Jurkat, Clone E6-1 (cell line): ENCODE measurements around the gene KCNT1.

Source experiments
- DNase-seq: peaks from one replicate; pipeline ENCODE4 v3.0.0-alpha.2; 2011; ENCODE audit warnings: low read depth, low spot score
- H3K4me3 ChIP-seq: 2 replicates; pipeline ENCODE4 v1.5.1; 2011; ENCODE audit warnings: mild to moderate bottlenecking, low read length, control low read depth, moderate library complexity

Gene KCNT1

GRCh38 chr9:135739271-135740220 lies 37.6 kb downstream of the KCNT1 start:
- no peak for DNase-seq
- H3K4me3 ChIP-seq: no peak overlapping the region

DNA sequence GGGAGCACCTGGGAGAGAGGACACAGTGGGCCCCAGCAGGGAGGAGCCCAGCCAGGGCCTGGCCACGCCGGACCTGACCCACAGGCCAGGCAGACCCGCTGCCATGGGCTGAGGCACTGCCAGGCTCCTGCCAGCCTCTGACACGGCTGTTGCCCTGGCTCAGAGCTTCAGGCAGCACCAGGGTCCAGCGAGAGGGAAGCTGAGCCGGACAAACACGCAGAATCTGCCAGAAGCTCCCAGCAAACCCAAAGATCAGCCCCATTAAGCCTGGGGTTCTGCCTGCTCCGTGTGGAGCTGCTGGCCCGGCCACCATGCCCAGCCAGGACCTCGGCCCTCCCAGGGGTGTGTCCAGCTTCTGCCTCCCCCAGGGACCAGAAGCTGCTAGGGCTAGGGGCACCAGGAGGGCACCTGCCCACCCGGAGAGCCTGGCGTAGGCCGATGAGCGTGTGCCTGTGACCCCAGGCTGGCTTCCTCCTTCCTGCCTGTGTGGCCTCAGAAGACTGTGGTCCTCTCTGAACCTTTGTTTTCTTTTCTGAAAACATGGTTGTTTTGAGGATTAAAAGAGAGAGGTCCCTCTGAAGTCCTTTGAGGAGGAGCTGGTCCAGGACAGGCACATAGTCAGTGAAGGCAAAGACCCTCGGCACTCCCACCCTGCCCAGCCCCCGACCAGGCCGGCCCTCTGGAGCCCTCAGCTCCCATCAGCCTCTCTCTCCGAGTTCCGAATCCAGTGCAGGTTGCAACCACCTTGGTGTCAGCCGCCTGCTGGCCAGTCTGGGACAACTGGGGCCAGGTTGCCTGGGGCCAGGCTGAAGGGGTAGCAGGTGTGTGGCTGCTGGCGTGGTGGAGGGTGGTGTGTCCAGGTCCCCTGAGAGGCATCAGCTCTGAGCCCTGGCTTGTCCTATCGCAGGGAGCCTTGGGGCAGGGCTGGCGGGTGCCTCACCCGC lies 39.6 kb downstream of the KCNT1 start:
- DNase-seq: no peak

DNA sequence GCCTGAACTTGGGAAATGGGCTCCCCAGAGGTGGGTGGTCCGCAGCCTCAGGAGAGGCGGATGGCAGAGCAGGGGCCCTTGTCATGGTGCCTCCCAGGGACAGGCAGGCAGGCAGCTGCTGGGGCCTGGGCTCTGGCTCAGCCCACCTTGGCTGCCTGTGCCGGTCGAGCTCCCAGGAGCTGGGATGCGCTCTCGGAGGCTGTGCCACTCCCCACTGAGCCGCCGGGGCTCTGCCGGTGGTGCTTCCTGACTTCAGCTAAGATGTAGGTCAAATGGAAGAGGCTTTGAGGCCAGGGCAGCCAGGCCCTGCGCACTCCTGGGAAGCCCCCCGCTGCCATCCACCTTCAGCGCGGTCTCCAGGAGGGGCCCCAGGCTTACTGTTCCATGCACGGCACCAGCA lies 41.0 kb downstream of the KCNT1 start:
- DNase-seq: no peak
- no peak overlapping the region for H3K4me3 ChIP-seq

More for the DNA sequence above, 39.6 kb downstream of the KCNT1 start:
- no peak overlapping the region for H3K4me3 ChIP-seq

DNA sequence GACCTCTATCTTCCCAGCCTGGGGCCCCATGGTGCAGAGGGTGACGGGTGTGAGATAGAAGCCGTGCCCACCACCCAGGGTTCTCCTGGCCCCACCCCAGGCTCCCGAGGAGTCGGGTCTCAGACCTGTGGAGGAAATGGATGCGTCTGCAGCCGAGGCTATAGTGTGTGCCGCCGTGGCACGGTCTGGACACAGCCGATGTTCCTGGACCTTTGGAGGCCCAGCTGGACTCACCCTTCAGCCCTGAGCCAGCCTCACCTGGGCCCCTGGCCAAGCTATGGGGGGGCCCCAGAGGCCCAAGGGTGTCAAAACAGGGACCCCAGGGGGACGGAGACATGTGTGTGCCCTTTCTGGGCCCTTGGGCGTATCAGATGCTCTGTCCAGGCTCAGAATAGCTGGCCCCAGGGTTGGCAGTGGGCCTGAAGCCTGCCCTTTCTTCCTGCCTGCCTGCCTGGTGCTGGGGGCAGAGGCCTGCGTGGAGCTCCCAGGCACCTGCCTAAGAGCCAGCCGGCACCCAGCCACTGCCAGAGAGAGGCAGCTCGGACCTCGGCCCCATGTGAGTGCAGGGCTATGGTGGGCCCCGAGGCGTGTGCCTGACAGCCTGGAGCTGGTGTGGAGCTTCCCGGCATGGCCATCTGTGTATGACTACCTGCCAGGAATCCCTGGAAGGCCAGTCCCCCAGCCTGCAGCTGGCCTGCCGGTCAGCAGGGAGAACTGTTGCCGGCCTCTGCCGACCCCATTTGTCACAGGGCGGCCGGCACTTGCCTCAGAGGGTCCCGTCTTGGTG lies 41.8 kb downstream of the KCNT1 start:
- H3K4me3 ChIP-seq: no peak overlapping the region

GRCh38 chr9:135744333-135745070 lies 42.5 kb downstream of the KCNT1 start:
- no peak overlapping the region for H3K4me3 ChIP-seq
- DNase-seq: no peak

More for the DNA sequence above, 41.8 kb downstream of the KCNT1 start:
- DNase-seq: no peak

GRCh38 chr9:135745189-135745588 lies 43.2 kb downstream of the KCNT1 start:
- no peak overlapping the region for H3K4me3 ChIP-seq
- DNase-seq: no peak

DNA sequence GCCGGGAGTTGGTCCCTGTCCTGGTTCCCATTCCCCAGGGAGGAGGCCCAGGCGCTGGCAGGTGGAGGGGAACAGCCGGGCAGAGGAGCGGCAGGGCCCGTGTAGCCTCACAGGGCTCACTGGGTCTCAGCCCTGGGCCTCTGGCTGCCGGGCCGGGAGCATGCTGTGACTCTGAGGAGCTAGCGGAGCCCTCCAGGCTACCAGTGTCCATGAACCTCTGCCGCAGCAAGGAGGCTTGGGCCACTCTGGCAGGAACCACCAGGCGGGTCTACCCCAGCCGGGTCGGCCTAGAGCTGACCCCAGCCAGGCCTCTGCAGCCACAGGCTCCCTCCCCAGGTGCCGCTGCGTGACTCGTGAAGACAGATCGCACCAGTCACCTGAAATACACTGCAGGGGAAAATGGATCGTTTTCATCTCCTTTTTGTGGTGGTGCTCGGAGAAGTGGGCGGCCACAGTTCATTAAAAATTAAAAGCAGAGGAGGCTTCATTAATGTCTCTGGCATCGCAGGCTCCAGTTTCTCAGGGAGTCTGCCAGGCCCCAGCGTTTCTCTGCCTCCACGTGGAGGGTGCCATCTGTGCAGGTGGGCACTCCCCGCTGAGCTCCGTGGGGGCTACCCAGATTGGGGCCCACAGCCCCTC lies 43.8 kb downstream of the KCNT1 start:
- H3K4me3 ChIP-seq: no peak overlapping the region
- DNase-seq: no peak

GRCh38 chr9:135746565-135746964 lies 44.6 kb downstream of the KCNT1 start:
- DNase-seq: no peak
- H3K4me3 ChIP-seq: no peak overlapping the region

DNA sequence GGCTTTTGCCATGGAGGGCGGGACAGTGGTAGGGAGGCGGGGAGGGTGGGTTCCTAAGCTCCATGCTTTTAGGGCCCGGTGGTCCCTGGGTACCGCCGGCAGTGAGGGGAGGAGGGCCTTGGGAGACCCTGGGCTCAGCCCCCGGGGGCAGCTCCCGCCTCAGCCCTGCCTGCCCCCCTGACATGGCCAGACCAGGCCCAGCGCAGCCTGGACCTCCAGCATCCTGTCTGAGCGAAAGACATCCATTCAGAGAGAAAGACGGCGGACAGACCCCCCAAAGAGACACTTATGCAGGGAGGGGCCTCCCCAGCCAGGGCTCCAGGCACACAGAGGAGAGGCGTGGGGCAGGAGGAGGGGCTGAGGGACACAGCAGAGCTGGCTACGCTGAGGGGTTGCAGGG lies 45.3 kb downstream of the KCNT1 start:
- no peak overlapping the region for H3K4me3 ChIP-seq
- no peak for DNase-seq

- no peak overlapping the region for H3K4me3 ChIP-seq
- DNase-seq: no peak
These were observed 46.7 kb downstream of the KCNT1 start for GRCh38 chr9:135748676-135749075.

DNA sequence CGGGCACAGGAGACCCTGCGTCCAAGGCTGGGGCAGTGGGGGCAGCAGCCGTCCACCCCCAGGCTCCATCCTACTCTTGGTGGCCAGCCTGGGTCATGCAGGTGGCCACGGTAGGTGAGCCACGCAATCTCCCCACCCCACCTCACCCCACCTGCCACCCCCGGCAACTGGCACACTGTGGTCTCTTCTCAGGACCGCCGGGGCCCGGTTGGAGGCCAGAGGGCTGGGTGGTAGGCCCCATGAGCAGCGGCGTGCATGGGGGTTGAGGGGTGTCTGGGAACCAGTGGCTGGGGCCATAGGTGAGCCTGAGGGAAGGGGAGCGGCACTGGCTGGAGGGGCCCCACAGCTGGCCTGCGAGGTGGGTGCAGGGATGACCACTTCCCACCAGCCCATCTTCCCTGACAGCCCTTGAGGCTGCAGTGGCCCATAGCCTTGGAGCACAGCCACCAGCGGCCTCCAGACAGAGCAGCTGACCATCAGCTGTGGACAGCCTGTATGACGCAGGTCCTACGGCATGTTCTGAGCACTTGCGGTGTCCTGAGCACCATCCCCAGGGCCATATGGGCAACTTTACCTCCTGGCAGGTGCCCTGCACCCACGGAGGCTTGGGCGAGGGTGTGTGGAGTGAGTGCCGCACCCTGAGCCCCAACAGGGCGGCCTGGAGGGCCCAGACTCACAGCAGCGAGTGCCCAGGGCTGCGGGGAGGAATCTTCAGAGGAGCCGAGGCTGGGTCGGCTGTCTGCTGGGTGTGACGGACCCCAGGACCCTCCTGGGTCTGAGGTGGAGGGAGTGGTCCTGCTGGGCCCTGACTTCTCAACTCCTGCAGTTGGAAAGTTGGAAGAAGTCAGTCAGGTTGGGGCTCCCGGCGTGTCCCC lies 47.4 kb downstream of the KCNT1 start:
- H3K4me3 ChIP-seq: no peak overlapping the region
- DNase-seq: no peak

GRCh38 chr9:135750786-135751185 lies 48.8 kb downstream of the KCNT1 start:
- H3K4me3 ChIP-seq: no peak overlapping the region
- no peak for DNase-seq

- no peak overlapping the region for H3K4me3 ChIP-seq
- DNase-seq: no peak
These were observed 49.5 kb downstream of the KCNT1 start for GRCh38 chr9:135751501-135751900.

GRCh38 chr9:135752281-135753204 lies 50.6 kb downstream of the KCNT1 start:
- DNase-seq: no peak

GRCh38 chr9:135753391-135754105 lies 51.6 kb downstream of the KCNT1 start:
- no peak for DNase-seq
- H3K4me3 ChIP-seq: no peak overlapping the region

More at GRCh38 chr9:135752281-135753204, 50.6 kb downstream of the KCNT1 start:
- H3K4me3 ChIP-seq: no peak overlapping the region
